GM18907 (cell line): ENCODE data around the gene FLACC1.
"Not testable (repeated sequence)": the region's sequence is repeated elsewhere in the genome, so short reads cannot be mapped to it uniquely, and the experiment has no call there.

Experiments
- ATAC-seq: cut with Tn5 transposase; IDR thresholded peaks from one replicate; pipeline ENCODE4 v1.9.1; 2021; ENCODE audit warnings: mild to moderate bottlenecking, moderate library complexity; ENCODE audit not compliant: unreplicated experiment

The FLACC1 gene

DNA sequence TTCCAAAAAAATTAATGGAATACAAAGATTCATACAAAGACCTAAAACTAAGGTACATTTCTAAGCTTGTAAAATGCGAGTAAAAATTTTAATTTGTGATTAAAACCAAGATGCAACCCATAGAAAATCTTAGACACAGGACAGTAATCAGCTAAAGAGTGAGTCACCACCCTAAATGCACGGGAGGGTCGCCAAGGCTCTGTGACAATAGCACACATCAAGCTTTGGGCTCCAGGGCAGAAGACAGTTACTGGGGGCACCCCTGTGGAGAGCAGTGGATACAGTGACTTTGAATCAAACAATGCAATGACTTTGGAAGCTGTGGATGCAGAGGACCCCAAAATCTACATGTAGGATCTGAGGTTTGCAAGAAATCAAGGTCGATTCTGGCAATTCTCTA lies 7.5 kb downstream of the FLACC1 start:
- ATAC-seq = no peak

GRCh38 chr2:201348758-201349157 lies 8.4 kb downstream of the FLACC1 start:
- no peak for ATAC-seq

DNA sequence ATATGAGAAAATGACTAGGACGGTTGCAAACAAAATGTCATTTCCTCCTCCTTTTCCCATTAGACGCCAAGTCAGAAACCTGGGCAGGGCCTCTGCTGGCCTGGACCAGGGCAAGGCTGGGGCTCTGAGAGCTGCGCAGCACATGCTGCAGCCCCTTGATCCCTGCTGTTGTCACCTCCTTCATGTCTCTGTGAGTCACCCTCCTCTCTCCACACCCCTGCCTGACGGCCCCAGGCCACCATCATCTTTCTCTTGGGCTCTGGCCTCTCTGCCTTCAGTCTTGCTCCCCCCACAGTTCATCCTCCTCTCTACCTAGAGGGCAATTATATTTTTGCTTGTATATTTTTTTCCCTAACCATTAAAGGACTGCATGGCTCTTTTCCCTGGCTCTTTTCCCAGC lies 10.0 kb downstream of the FLACC1 start:
- no peak for ATAC-seq

GRCh38 chr2:201345625-201346213 lies 11.4 kb downstream of the FLACC1 start:
- ATAC-seq = no peak

- ATAC-seq = peak; percentile 97
Observed at GRCh38 chr2:201344663-201345366, 12.3 kb downstream of the FLACC1 start.

GRCh38 chr2:201343559-201343958 lies 13.6 kb downstream of the FLACC1 start:
- no peak for ATAC-seq

DNA sequence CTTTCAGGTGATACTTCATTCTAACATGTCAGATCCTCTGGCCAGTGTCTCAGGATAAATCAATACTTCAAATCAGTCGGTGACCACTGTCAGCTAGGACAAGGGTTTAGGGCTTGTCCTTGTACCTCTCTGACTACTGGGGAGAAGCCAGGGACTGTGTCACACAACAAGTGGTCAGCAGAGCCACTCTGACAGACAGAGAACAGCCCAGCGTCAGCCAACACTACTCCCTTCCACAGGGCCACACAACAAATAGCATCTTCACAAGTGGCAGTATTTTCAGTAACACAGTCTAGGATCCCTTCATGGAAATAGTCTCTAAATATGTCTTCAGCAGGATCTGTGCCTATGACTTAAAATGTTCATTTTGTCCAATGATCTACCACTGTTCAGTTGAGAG lies 14.2 kb downstream of the FLACC1 start:
- ATAC-seq = no peak

- ATAC-seq = no peak
Observed at GRCh38 chr2:201329409-201329808, 27.7 kb downstream of the FLACC1 start.

DNA sequence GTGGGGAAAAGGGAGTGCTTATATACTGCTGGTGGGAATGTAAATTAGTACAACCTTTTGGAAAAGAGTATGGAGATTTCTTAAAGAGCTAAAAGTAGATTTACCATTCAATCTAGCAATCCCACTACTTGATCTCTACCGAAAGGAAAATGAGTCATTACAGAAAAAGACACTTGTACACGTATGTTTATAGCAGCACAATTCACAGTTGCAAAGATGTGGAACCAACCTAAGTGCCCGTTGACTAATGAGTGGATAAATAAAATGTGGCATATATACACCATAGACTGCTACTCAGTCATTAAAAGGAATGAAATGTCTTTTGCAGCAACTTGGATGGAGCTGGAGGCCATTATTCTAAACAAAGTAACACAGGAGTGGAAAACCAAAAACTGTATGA lies 29.5 kb downstream of the FLACC1 start:
- ATAC-seq = no peak

- no peak for ATAC-seq
Observed at GRCh38 chr2:201322772-201323171, 34.4 kb downstream of the FLACC1 start.

DNA sequence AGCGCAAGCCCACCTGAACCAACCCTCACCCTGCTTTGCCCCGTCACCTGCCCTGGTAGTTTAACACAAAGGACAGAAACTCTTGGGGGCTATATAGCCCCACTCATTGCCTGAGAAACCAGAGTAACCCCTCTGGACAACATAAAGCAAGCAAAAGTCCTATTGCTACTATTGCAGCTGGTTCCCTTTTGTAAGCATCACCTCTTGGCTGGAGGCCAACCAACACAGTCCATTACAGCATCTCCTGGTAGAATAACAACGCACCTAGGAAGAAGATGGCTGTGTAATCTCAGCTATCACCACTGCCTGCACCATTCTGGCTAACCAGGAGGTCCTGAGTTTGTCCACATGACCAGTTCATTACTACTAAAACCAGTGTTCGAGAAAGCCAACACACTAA lies 36.4 kb downstream of the FLACC1 start:
- ATAC-seq = no peak

GRCh38 chr2:201320257-201320656 lies 36.9 kb downstream of the FLACC1 start:
- no peak for ATAC-seq

DNA sequence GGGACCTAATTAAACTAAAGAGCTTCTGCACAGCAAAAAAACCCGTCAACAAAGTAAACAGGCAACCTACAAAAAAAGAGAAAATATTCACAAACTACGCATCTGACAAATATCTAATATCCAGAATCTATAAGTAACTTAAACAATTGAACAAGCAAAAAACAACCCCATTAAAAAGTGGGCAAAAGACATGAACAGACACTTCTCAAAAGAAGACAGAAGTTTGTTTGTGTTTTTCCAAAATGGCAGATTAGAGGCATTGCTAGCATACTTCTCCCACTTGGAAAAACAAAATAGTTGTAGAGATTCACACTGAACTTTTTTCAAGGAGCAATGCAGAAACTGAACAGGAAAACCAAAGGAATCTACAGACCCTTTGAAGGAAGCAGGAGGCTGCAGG lies 37.6 kb downstream of the FLACC1 start:
- no peak for ATAC-seq

DNA sequence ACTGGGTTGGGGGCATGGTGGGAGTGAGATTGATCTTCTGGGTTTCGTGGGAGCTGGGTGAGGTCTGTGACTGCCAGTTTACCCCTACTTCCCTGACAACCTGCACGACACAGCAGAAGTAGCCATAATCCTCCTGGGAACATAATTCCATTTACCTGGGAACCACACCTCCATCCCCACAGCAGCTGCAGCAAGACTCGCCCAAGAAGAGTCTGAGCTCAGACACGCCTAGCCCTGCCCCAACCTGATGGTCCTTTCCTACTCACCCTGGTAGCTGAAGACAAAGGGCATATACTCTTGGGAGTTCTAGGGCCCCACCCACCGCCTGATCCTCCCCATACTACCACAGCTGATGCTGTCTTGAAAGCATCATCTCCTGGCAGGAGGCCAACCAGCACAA lies 43.8 kb downstream of the FLACC1 start:
- no peak for ATAC-seq

DNA sequence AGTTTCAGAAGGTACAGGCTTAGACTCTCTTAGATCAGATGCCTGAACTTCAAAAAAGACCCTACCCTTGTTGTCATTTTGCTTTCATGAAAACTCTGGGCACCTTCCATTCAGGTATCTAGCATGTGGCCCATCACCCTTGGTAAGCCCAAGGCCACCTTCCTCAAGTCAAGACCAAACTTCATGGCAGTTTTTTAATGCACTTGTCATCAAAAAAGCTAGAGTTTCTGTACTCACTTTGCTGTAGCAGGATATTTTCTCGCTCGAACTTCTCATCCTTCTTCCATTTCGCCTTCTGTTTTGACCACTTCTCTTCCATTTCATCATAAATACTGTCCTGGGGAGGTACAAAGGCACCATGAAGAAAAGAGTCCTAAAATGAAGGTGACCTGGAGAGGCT lies 48.2 kb downstream of the FLACC1 start:
- ATAC-seq = no peak

DNA sequence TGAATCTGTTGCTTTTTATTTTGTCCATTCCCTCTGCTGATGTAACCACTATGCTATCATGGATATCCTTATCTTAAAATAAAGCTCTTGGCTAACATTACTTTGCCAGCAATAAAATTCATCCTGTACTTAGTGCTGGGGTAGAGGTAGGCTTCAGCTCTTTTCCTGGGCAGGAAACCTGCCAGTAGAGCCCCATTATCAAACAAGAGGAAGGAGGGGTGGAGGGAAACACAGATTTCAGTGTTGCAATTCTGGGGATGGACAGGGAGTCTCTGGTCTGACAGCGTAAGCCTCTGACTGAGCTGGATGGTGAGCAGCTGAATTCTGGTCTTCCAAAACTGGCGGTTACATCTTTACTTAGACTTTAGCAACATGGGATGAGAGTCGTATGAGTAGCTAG lies 49.3 kb downstream of the FLACC1 start:
- ATAC-seq = no peak

GRCh38 chr2:201299929-201300328 lies 57.2 kb downstream of the FLACC1 start:
- not testable (repeated sequence) for ATAC-seq

DNA sequence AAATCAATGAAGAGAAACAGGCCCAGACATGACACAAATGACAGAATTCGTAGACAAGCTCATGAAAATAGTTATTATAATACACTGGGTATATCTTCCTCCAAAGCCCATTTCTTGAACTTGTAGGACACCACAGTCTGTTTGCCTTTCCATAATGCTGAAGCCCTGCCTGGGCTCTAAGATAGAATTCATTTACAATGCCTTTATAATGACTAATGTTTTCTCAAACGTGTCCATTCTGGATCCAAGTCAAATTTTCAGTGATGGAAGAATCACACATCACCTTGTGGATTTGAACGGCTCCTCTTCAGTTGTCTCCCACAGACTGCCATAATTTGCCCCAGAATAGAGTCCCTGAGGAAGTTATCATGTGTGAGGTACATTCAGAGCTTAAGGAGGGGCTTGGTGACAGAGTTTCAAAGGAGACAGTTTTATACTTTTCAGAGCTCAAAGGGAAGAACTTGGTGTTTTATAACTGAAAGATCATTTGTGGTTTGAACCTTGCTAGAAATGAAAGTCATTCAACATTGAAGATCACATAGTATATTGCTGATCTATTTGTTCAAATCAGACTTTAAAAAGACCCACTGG lies 58.6 kb downstream of the FLACC1 start:
- no peak for ATAC-seq

DNA sequence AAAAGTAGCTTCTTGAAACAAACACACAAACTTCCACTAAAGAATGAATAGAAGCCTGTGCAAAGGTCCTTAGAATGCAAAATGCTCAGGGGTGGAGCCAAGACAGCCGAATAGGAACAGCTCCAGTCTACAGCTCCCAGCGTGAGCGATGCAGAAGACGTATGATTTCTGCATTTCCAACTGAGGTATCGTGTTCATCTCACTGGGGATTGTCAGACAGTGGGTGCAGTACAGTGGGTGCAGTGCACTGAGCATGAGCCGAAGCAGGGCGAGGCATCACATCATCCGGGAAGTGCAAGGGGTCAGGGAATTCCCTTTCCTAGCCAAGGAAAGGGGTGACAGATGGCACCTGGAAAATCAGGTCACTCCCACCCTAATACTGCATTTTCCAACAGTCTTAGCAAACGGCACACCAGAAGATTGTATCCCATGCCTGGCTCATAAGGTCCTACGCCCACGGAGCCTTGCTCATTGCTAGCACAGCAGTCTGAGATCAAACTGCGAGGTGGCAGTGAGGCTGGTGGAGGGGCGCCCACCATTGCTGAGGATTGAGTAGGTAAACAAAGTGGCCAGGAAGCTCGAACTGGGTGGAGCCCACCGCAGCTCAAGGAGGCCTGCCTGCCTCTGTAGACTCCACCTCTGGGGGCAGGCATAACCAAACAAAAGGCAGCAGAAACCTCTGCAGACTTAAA lies 66.5 kb downstream of the FLACC1 start:
- not testable (repeated sequence) for ATAC-seq

DNA sequence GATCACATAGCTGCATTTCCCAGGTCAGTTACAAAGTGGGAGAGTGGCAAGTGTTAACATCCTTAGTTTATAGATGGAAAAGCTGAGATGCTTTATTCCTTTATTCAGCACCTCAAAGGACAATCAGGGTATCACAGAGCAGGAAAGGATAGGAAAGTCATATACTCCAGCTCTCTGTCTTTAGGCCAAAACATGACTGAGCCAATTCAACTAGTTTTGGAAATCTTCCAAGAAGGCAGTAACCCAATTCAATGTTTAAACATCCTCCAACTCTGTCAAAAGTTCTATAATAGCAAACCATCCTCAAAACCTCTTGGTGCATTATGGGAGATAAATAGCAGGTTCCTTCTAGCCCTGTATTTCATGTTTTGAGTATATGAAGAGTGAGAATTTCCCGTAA lies 71.6 kb downstream of the FLACC1 start:
- no peak for ATAC-seq

GRCh38 chr2:201280191-201281040 lies 76.7 kb downstream of the FLACC1 start:
- ATAC-seq = no peak
